IPS DF 6.9 (cell line): ENCODE results near the gene SP7.
A peak's percentile ranks its signal among the peaks of the same experiment; 100 is the strongest.
"Not testable (repeated sequence)": the region's sequence is repeated elsewhere in the genome, so short reads cannot be mapped to it uniquely, and the experiment has no call there.

Source experiments
- DNase-seq: peaks from one replicate; pipeline ENCODE4 v3.0.0-alpha.2; 2013; ENCODE audit warnings: low read depth, low spot score
- H3K27ac ChIP-seq: one replicate; pipeline ENCODE4 v1.5.1; 2013; ENCODE audit warnings: low read length, control low read depth
- H3K27me3 ChIP-seq: 2 replicates; pipeline ENCODE4 v1.6.1; 2013; ENCODE audit warnings: mild to moderate bottlenecking, low read length; ENCODE audit not compliant: control insufficient read depth, insufficient read depth
- H3K36me3 ChIP-seq: 2 replicates; pipeline ENCODE4 v1.6.1; 2013; ENCODE audit warnings: low read length; ENCODE audit not compliant: control insufficient read depth, insufficient read depth
- H3K4me1 ChIP-seq: 2 replicates; pipeline ENCODE4 v1.6.1; 2013; ENCODE audit warnings: low read length; ENCODE audit not compliant: control insufficient read depth, insufficient read depth
- H3K4me3 ChIP-seq: 2 replicates; pipeline ENCODE4 v1.5.1; 2013; ENCODE audit warnings: mild to moderate bottlenecking, low read length
- H3K9me3 ChIP-seq: 2 replicates; pipeline ENCODE4 v1.6.1; 2013; ENCODE audit warnings: low read length, inconsistent platforms; ENCODE audit not compliant: control insufficient read depth, insufficient read depth
- WGBS: extraction: QIAGEN DNeasy Blood & Tissue Kit; methylation state at CpG from one replicate; pipeline ENCODE4 v1.1.7; 2013; ENCODE audit warnings: mixed read lengths, missing lambda C conversion rate; ENCODE audit not compliant: insufficient read length, insufficient coverage; 5-methylcytosine and 5-hydroxymethylcytosine counted together

SP7 gene

DNA sequence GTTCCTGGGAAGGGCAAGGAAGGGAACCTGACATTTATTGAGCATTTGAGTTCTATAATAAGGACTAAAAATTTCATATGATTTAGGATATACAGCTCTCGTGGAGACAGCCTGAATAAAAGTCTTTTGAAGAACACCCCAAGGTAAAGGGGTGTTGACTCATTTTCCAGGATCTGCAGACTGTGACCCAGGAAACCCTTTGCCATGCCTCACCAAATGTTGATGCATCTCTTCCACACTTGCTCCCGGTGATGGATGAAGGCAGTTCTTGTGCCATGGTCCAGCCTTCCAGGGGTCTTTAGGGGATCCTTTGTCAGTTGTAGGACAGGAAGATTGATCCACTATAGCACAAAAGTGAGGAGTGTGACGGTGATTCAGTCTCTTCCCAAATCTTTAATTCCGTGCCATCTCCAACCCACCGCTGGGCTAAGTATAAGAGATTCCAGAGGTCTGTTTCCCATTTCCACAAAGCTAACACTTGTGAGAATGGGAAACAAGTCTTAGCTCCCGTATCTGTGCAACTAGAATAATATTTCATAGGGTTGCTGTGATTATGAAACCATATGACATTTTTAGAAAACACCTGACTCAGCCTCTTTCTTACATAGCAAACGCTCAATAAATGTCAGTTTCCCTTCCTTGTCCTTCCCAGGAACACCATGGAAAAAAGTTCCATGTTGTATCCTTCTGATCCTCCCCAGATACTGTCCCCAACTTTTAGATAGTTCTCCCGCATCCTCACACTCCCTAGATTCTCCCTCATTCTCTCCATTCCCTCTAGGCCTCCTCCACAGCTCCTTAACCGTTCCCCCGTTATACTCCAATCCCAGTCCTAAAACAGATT, 15.6 kb downstream of the SP7 start:
- no peaks in the 10 kb centered on the region for H3K9me3 ChIP-seq
- WGBS: no CpG with 5 or more reads among the region's 10 CpGs
- no peaks in the 10 kb centered on the region; the same call in 1 of the 2 replicates for H3K4me1 ChIP-seq
- no peaks in the 10 kb centered on the region; the same call in 1 of the 2 replicates for H3K27me3 ChIP-seq
- no peak for DNase-seq
- H3K36me3 ChIP-seq: no peaks in the 10 kb centered on the region
- H3K27ac ChIP-seq: no peak overlapping the region
- H3K4me3 ChIP-seq: peak overlapping the region; percentile 95; the same call in 1 of the 2 replicates

DNA sequence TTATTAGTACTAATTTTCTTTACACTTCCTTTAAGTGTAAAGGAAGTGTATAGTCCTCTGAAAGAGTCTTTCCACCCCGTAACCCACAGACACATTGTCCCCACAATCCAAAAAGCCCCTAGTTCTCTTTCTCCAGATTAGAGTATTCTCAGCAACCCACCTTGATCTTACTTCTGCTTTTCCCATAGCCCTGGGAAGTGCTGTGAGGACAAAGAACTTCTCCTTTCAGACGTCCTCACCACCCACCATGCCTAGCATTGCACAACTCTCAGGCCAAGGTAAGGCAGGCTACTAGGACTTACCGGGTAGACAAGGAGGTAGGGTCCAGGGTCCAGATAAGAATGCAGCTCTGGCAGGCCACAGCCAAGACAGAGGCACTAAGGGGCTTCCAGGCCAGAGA, 22.2 kb downstream of the SP7 start:
- Histone ChIP-seq H3K27me3 (no peaks in the 10 kb centered on the region), H3K36me3 (peaks cover 14% of the 10 kb centered on the region), H3K4me1 (no peaks in the 10 kb centered on the region), H3K27ac (no peak overlapping the region), H3K9me3 (no peaks in the 10 kb centered on the region), H3K4me3 (no peak overlapping the region)
- no peak for DNase-seq
- WGBS: no CpG with 5 or more reads among the region's 3 CpGs

DNA sequence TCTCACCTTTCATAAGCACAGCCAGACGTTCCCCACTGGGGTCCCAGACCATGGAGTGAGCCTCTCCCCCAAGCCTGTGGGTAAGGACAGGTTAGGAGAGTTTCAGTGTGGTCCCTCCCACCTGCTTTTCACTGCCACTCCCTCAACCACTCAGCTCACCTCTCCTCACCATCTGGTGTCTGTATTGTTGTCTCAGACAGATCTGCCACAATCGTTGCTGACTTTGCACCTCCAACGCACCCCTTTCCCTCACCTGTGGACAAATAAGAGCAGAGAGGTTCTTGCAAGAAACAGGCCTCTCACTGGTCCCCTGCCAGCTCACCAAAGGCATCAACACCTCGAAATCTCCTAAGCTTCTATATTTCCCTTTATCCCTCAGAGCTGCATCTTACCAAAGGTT, 27.9 kb downstream of the SP7 start:
- no peak overlapping the region for H3K4me3 ChIP-seq
- peaks cover 36% of the 10 kb centered on the region for H3K36me3 ChIP-seq
- H3K27me3 ChIP-seq: no peaks in the 10 kb centered on the region
- H3K27ac ChIP-seq: no peak overlapping the region
- no peak for DNase-seq
- no peaks in the 10 kb centered on the region for H3K4me1 ChIP-seq
- WGBS: no CpG with 5 or more reads among the region's 4 CpGs
- H3K9me3 ChIP-seq: no peaks in the 10 kb centered on the region

DNA sequence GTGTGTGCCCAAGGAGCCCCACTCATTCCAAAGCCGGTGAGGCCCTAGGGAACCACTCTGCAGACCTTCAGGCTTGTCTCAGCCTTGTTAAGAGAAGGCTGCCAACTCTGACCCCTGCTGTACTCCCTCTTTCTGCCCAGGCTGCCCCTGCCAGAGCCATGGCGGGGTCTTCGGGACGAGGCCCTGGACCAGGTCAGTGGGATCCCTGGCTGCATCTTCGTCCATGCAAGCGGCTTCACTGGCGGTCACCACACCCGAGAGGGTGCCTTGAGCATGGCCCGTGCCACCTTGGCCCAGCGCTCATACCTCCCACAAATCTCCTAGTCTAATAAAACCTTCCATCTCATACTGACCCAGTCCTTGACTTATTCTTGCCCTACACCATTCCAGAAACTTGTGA, 29.3 kb downstream of the SP7 start:
- WGBS: no CpG with 5 or more reads among the region's 10 CpGs
- Histone ChIP-seq H3K27me3 (no peaks in the 10 kb centered on the region), H3K36me3 (peaks cover 41% of the 10 kb centered on the region), H3K27ac (no peak overlapping the region), H3K9me3 (no peaks in the 10 kb centered on the region), H3K4me3 (no peak overlapping the region), H3K4me1 (no peaks in the 10 kb centered on the region)
- no peak for DNase-seq

DNA sequence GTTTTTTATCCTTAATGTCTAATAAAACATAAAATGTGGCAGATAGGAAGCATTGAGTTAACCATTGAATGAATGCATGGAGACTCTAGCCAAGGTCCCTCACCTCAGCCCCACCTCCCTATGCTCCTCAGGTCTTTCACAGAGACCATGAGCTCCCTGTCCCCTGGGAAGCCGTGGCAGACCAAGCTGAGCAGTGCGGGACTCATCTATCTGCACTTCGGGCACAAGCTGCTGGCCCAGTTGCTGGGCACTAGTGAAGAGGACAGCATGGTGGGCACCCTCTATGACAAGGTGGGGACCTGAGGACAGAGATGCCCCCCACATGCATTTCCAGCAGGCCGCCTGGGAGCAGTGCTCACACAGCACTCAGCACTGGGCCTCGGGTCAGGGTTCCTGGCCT, 33.3 kb downstream of the SP7 start:
- no peak overlapping the region for H3K27ac ChIP-seq
- H3K9me3 ChIP-seq: no peaks in the 10 kb centered on the region
- peaks cover 32% of the 10 kb centered on the region for H3K36me3 ChIP-seq
- WGBS: no CpG with 5 or more reads among the region's 5 CpGs
- H3K4me3 ChIP-seq: no peak overlapping the region
- DNase-seq: no peak
- H3K4me1 ChIP-seq: no peaks in the 10 kb centered on the region
- no peaks in the 10 kb centered on the region for H3K27me3 ChIP-seq

DNA sequence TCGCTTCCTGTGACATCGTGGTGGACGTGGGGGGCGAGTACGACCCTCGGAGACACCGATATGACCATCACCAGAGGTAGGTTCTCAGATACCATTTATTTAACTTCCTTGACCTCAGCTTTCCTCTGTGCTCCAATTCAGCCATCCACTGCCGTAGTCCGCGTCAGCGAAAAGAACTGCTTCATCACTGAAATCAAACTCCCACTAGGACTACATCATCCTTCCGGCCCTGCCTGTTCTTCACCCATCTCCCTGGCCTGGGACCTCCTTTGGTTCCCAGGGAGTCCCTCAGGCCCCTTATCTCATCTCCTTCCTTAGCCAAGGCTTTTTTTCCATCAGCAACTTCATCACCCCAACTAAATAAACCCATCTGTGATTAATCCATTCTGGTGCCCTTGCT, 36.0 kb downstream of the SP7 start:
- no peak for DNase-seq
- no peaks in the 10 kb centered on the region for H3K27me3 ChIP-seq
- H3K4me1 ChIP-seq: no peaks in the 10 kb centered on the region
- peaks cover 12% of the 10 kb centered on the region; the same call in 1 of the 2 replicates for H3K36me3 ChIP-seq
- H3K27ac ChIP-seq: no peak overlapping the region
- no peaks in the 10 kb centered on the region for H3K9me3 ChIP-seq
- no CpG with 5 or more reads among the region's 12 CpGs for WGBS
- peak overlapping the region; percentile 68; the same call in 1 of the 2 replicates for H3K4me3 ChIP-seq

DNA sequence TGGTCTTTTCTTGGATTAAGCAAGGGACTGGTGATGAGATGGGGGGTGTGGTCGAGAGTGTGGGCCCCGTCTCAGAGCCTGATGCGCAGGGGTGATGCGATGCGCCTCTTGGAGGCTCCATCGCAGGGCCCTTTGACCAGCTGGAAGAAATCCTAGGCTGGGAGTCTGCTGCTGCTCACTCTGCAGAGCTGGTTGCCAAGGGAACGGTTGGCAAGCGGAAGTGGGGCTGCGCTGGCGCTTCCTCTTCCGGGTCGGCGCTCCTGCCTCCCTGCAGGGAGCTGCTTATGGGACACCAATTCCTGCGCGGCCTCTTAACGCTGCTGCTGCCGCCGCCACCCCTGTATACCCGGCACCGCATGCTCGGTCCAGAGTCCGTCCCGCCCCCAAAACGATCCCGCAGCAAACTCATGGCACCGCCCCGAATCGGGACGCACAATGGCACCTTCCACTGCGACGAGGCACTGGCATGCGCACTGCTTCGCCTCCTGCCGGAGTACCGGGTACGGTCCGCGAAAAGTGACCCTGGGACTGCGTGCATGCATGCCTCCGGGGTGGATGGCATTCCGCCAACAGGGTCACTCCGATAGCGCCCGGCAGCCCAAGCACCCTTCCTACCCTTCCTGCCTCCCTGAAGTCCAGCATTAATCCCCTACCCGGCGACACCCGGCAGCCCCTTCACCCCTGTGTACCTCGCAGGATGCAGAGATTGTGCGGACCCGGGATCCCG, 36.5 kb downstream of the SP7 start, which contains the start of gene MYG1:
Gene MYG1 (plus strand): TSS at position 242 of the 727 bp plus-strand sequence. CDS start 43 bp downstream, at position 285.
- Histone ChIP-seq H3K9me3 (no peaks in the 10 kb centered on the region), H3K4me3 (peak within 1 kb of the TSS; percentile 68), H3K27me3 (no peaks in the 10 kb centered on the region), H3K4me1 (no peaks in the 10 kb centered on the region), H3K27ac (no peak within 1 kb of the TSS), H3K36me3 (peaks cover 11% of the 10 kb centered on the region; the same call in 1 of the 2 replicates)
- no CpG with 5 or more reads among the region's 51 CpGs for WGBS
- DNase-seq: peak; percentile 90

DNA sequence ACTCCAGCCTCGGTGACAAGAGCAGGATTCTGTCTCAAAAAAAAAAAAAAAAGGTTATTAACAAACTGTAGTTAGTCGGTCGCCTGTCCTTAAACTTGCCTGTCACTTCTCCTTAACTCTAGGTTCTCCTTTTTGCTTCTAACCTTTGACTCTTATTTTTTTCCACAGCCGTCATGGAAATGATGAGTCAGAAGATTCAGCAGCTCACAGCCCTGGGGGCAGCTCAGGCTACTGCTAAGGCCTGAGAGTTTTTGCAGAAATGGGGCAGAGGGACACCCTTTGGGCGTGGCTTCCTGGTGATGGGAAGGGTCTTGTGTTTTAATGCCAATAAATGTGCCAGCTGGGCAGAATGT, 37.1 kb downstream of the SP7 start:
- H3K27me3 ChIP-seq: no peaks in the 10 kb centered on the region
- no peaks in the 10 kb centered on the region for H3K9me3 ChIP-seq
- no peak for DNase-seq
- no peak overlapping the region for H3K4me3 ChIP-seq
- H3K27ac ChIP-seq: no peak overlapping the region
- H3K4me1 ChIP-seq: no peaks in the 10 kb centered on the region
- peaks cover 11% of the 10 kb centered on the region; the same call in 1 of the 2 replicates for H3K36me3 ChIP-seq
- no CpG with 5 or more reads among the region's 5 CpGs for WGBS

DNA sequence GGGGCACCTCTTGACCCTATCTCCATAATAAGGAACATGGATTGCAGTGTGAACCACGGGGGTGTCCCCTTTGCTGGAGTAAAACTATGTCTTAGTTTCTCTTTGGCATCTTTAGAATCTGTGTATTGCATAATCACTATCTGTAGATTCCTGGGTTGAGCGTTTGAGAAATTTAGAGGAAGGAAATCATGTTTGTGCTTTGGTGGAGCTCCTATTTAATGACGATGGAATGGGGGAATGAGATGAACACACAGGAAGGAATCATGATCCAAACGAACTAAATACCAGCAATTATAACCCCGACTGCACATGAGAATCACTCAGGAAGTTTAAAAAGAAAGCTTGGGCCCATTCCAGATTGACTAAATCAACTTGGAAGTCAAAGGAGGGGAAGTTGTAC, 38.0 kb downstream of the SP7 start:
- DNase-seq: no peak
- Histone ChIP-seq H3K27ac (no peak overlapping the region), H3K4me3 (no peak overlapping the region), H3K36me3 (peaks cover 9% of the 10 kb centered on the region; the same call in 1 of the 2 replicates), H3K4me1 (no peaks in the 10 kb centered on the region), H3K9me3 (no peaks in the 10 kb centered on the region), H3K27me3 (no peaks in the 10 kb centered on the region)
- no CpG with 5 or more reads among the region's 5 CpGs for WGBS

DNA sequence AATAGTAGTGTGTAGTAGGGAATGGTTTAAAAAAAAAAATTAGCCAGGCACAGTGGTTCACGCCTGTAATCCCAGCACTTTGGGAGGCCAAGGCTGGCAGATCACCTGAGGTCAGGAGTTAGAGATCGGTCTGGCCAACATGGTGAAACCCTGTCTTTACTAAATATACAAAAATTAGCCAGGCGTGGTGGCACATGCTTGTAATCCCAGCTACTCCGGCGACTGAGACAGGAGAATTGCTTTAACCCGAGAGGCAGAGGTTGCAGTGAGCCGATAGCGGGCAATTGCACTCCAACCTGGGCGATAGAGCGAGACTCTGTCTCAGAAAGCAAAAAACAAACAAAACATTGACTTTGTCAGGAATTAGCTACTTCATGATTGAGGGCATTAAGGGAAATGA, 39.0 kb downstream of the SP7 start:
- H3K27me3 ChIP-seq, H3K9me3 ChIP-seq, H3K4me1 ChIP-seq, H3K4me3 ChIP-seq, H3K27ac ChIP-seq, DNase-seq: not testable (repeated sequence)
- peaks cover 11% of the 10 kb centered on the region for H3K36me3 ChIP-seq
- WGBS: no CpG with 5 or more reads among the region's 10 CpGs
